RWPE1 (cell line): ENCODE data around the gene NME1.

Experiments
- CTCF ChIA-PET: fragments of 350-600 bp; sonication (Branson Sonifier 250); formaldehyde crosslinking; extraction: SDS; loops from one replicate; lab custom pipeline; 2021; lab: Yijun Ruan, JAX
- POLR2A ChIA-PET: fragments of 400-600 bp; formaldehyde crosslinking; extraction: SDS; loops from one replicate; lab custom pipeline; 2020; ENCODE audit warnings: antibody characterized with exemption; ENCODE audit not compliant: low non-redundant PET; lab: Yijun Ruan, JAX
- DNase-seq: peaks from one replicate; pipeline ENCODE4 v3.0.0; 2012; ENCODE audit warnings: low spot score
- H3K27ac ChIP-seq: fragments of 450-650 bp; 2 replicates; pipeline ENCODE4 v1.5.1; 2017
- CTCF ChIP-seq: fragments of 450-650 bp; conservative IDR thresholded peaks from 2 replicates; pipeline ENCODE4 v1.5.1; 2017; ENCODE audit warnings: low read depth, mild to moderate bottlenecking

NME1 gene

GRCh38 chr17:51185763-51186332 is 32.5 kb downstream of the NME1 start:
- no peak overlapping the region for H3K27ac ChIP-seq
- CTCF ChIA-PET = interaction anchor here (0.6 kb wide), 1 partner anchor 51 kb away, joined by 3 read pairs; no protein-coding TSS in a partner anchor
- DNase-seq = no peak
- POLR2A ChIA-PET = no interaction called here
- TF ChIP-seq CTCF = no peak

DNA sequence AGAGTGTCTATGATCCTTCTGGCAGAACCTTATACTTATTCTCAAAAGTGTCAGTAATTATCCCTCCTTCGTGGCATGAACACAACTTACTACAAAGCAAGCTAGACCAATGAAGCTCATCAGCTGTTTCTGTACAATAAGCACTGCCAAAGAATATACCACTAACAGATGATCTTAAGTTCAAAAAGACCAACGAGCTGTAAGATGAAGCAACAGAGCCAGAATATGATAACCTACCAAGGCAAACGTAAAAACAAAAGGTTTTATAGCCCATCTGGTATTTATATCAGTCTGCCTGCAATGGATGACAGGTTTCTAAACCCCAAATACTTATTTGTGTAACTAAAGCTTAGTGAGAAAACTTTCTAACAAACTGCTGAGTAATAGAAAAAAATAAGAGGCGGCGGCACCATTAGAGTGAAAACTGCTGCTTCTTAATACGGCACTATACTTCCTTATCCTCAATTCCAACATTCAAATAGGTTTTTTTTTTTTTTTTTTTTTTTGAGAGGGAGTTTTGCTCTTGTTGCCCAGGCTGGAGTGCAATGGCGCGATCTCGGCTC is 35.0 kb downstream of the NME1 start:
- TF ChIP-seq CTCF = no peak
- DNase-seq = no peak
- no peak overlapping the region for H3K27ac ChIP-seq
- CTCF ChIA-PET = interaction anchor here (1.3 kb wide), 1 partner anchor 13 kb away, joined by 5 read pairs; no protein-coding TSS in a partner anchor
- POLR2A ChIA-PET = interaction anchor here (0.7 kb wide), 1 partner anchor 12 kb away, joined by 3 read pairs; no protein-coding TSS in a partner anchor

- TF ChIP-seq CTCF = no peak
- ChIA-PET CTCF (no interaction called here), POLR2A (no interaction called here)
- H3K27ac ChIP-seq = no peak overlapping the region
- no peak for DNase-seq
These were observed 35.8 kb downstream of the NME1 start for GRCh38 chr17:51189162-51189561.

GRCh38 chr17:51189628-51190027 is 36.3 kb downstream of the NME1 start:
- ChIA-PET POLR2A (no interaction called here), CTCF (interaction anchor here (0.6 kb wide), 1 partner anchor 20 kb away, joined by 3 read pairs; no protein-coding TSS in a partner anchor)
- no peak for TF ChIP-seq CTCF
- H3K27ac ChIP-seq = no peak overlapping the region
- no peak for DNase-seq

DNA sequence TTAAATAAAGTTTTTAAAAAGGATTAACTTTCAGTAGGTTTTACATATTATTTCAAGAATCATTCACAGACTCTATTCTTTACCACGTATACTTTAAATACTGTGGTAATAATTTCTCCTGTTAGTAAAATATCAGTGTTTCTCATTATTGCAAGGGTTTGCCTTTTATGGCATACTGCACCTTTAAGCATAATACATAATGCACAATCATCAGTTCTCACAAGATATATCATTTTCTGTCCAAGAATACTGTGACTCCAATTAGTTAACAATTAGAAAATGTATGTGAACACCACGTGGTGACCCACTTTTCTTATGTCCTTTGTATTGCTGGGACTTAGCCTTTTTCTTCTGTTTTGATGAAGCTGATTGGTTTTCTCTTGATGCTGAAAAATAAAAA is 38.5 kb downstream of the NME1 start:
- ChIA-PET CTCF (no interaction called here), POLR2A (no interaction called here)
- no peak overlapping the region for H3K27ac ChIP-seq
- TF ChIP-seq CTCF = no peak
- no peak for DNase-seq

DNA sequence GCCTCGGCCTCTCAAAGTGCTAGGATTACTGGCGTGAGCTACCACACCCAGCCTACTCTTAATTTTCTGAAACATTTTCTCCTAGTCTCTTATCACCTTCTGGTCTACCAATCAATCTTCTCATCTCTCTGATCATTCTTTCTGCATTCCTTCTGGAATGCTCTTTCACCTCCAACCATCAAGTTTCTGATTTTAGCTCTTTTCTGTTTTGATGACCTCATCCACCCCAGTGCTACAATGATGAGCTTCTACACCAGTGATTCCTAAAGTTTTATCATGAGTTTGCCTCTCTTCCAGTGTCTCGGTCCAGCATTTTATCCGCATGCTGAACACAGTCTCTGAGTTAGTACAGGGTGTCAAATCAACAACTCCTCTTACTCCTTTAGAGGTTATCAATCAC is 44.4 kb downstream of the NME1 start:
- TF ChIP-seq CTCF = no peak
- POLR2A ChIA-PET = no interaction called here
- no peak overlapping the region for H3K27ac ChIP-seq
- CTCF ChIA-PET = no interaction called here
- DNase-seq = no peak
